IPS-NIHi11 (cell line): ENCODE results near the gene MUC2.

Experiments used
- DNase-seq: peaks from one replicate; pipeline ENCODE4 v3.0.0; 2012; ENCODE audit warnings: mixed read lengths, low spot score

MUC2 gene

GRCh38 chr11:1072116-1072820, 2.4 kb upstream of the MUC2 start:
- DNase-seq: no peak

GRCh38 chr11:1072821-1073231, 1.8 kb upstream of the MUC2 start:
- DNase-seq: no peak

GRCh38 chr11:1073261-1073724, 1.4 kb upstream of the MUC2 start:
- no peak for DNase-seq

- no peak for DNase-seq
These were observed 827 bp upstream of the MUC2 start for GRCh38 chr11:1073851-1074243.

- DNase-seq: no peak
These were observed 752 bp downstream of the MUC2 start for GRCh38 chr11:1075341-1075911.

- no peak for DNase-seq
These were observed 1.5 kb downstream of the MUC2 start for GRCh38 chr11:1076061-1076665.

- DNase-seq: no peak
These were observed 2.4 kb downstream of the MUC2 start for GRCh38 chr11:1077033-1077416.

- DNase-seq: peak; percentile 32
These were observed 2.9 kb downstream of the MUC2 start for GRCh38 chr11:1077417-1078119.

- DNase-seq: peak; percentile 26
These were observed 3.5 kb downstream of the MUC2 start for GRCh38 chr11:1078191-1078601.

GRCh38 chr11:1081601-1082311, 7.1 kb downstream of the MUC2 start:
- DNase-seq: no peak

- no peak for DNase-seq
These were observed 7.7 kb downstream of the MUC2 start for GRCh38 chr11:1082346-1082727.

- DNase-seq: no peak
These were observed 8.3 kb downstream of the MUC2 start for GRCh38 chr11:1082728-1083620.

- DNase-seq: no peak
These were observed 9.2 kb downstream of the MUC2 start for GRCh38 chr11:1083621-1084551.

GRCh38 chr11:1084561-1085439, 10.1 kb downstream of the MUC2 start:
- no peak for DNase-seq

- no peak for DNase-seq
These were observed 10.9 kb downstream of the MUC2 start for GRCh38 chr11:1085440-1086170.

- DNase-seq: no peak
These were observed 11.8 kb downstream of the MUC2 start for GRCh38 chr11:1086171-1087102.

- DNase-seq: no peak
These were observed 12.7 kb downstream of the MUC2 start for GRCh38 chr11:1087279-1087960.
